Adrenal gland (tissue), 5 donors: Measurements from ENCODE around the gene LSS.

ENCODE experiments used
- CTCF ChIP-seq, 6 experiments: fragments of 450-650 bp in 4 of 6; fragments of 200-600 bp in 2 of 6; sonication (generic) in 1 of 6; IDR thresholded peaks; 1 replicate in 5 of 6; 2 replicates in 1 of 6; pipeline versions ENCODE4 v1.5.1 to v1.8.0; 2016 to 2021; ENCODE audit warnings: antibody characterized with exemption in 6 of 6, mild to moderate bottlenecking in 2 of 6, moderate library complexity in 1 of 6
- POLR2A ChIP-seq, 2 donors: fragments of 450-650 bp; IDR thresholded peaks; one replicate each; pipeline ENCODE4 v1.6.1; 2017; ENCODE audit warnings: antibody characterized with exemption in 2 of 2, mild to moderate bottlenecking in 2 of 2, moderate library complexity in 1 of 2
- donor health status: DM: no; HTN: no; CAD: no.

DNA sequence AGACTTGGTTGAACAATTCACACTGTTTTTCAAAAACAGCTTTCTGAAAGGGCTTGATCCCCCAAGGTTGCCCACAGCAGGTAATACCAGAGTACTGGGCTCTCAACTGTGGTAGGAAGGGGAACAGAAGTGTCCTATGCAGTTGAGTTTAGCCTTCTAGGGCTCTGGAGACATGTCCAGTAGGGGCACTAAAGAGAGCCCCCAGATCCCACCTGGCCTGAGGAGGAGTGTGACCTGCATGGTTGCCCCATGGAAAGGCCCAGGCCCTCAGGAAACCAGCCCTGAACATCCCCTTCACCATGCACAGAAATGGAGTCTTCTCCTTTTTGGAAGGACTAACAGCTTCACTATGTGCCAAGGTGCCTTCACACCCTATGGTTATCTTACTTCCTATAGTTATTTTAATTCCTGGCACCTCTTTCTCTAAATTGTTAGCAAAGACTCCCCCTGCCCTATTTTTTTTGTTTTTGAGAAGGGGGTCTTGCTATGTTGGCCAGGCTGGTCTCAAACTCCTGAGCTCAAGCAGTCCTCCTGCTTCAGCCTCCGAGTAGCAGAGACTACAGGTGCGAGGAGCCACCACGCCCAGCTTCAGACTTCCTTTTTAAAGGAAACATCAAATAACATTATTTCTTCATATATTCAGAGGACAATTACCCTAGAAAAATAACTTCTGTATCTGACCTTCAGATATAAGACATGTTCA lies 16.8 kb upstream of the LSS start:
- no peak for TF ChIP-seq POLR2A (IDR thresholded peaks at IDR 0.05)
- no peak for TF ChIP-seq CTCF (IDR thresholded peaks at IDR 0.05)
